ENCODE measurements around the gene STT3B.
"Not testable (repeated sequence)": the region's sequence is repeated elsewhere in the genome, so short reads cannot be mapped to it uniquely, and the experiment has no call there.

The STT3B gene

DNA sequence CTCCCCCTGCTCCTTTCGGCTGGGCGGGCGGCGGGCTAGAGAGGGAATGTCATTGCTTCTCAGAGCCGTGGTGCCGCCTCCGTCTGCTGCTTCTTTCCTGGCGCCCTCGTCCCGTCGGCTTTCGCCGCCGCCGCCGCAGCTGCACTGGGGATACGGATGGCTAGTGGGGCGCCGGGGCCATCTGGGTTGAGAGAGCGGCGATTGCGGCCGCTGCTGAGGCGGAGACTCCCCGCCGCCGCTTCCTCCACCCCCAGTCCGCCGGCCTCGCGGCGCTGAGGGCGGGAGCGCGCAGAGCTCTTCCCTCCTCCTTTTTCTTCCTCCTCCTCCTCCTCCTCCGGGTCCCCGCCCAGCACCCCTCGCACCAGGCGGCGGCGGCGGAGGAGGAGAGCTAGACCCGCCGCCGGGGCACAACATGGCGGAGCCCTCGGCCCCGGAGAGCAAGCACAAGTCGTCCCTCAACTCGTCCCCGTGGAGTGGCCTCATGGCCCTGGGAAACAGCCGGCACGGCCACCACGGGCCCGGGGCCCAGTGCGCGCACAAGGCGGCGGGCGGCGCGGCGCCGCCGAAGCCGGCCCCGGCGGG is at the start of gene STT3B:
STT3B (plus strand) TSS at position 339 of the 582 bp plus-strand sequence; CDS start at position 413, 74 bp downstream.
- no peak for DNase-seq (ENCODE audit: low spot score)

DNA sequence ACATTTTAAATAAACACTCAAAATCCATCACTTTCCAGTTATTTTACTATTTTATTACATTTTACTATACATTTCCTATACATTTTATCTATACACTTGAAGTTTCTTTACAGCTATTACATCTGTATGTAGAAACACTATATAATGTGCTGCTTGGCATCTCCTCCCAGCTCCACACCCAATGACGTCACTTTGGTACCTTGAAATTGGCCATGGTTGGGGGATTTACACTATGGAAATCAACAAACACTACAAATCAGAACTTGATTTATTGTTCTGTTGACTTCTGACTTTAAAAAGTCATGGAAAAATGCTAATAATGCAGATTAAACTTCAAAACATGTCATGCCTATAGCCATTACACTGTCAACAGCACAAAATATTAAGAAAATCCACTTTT is 48.9 kb upstream of the STT3B start:
- no peak for DNase-seq (ENCODE audit: low spot score)

DNA sequence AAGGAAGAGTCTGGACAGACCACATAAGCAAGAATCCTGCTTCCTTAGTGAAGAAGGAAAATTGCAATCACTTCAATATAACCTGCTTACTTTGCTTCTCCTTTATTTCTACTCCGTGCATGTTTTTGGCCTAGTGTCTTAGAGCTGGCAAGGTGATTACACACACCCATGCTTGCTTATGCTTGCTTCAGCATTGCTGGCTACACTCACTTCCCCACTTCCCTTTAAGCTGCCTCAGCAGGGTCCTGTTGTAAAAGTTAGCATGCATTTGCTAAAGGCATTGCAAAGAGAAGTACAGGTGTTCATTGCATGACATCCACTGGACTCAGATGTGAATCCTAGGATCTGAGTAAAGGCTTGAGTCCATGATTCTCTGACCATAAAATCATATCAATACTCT is 47.5 kb upstream of the STT3B start:
- DNase-seq (ENCODE audit: low spot score) = no peak

- no peak for DNase-seq (ENCODE audit: low spot score)
Measured at GRCh38 chr3:31486865-31487533, 45.7 kb upstream of the STT3B start.

GRCh38 chr3:31488475-31489017 is 44.2 kb upstream of the STT3B start:
- no peak for DNase-seq (ENCODE audit: low spot score)

- no peak for DNase-seq (ENCODE audit: low spot score)
Measured at GRCh38 chr3:31490502-31490901, 42.2 kb upstream of the STT3B start.

- DNase-seq (ENCODE audit: low spot score) = no peak
Measured at GRCh38 chr3:31491660-31492059, 41.1 kb upstream of the STT3B start.

DNA sequence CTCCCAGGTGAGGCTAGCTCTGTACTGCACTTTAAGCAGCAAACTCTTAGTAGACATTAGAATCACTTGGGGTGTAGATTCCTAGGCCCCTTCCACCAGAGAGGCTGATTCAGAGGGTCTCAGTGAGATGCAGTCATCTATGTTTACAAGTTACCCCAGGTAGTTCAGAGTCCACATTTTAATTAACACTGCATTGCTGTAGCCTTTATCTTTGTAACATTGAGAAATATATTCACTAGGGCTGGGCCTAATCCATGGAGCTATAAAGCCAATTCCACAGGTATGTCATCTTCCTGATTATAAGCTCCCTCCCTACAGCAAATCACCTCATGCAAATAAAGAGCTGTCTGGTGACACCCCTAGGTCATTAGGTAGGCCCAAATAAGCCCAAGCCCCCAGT is 39.6 kb upstream of the STT3B start:
- no peak for DNase-seq (ENCODE audit: low spot score)

- DNase-seq (ENCODE audit: low spot score) = no peak
Measured at GRCh38 chr3:31495971-31496665, 36.6 kb upstream of the STT3B start.

GRCh38 chr3:31498791-31499190 is 33.9 kb upstream of the STT3B start:
- no peak for DNase-seq (ENCODE audit: low spot score)

DNA sequence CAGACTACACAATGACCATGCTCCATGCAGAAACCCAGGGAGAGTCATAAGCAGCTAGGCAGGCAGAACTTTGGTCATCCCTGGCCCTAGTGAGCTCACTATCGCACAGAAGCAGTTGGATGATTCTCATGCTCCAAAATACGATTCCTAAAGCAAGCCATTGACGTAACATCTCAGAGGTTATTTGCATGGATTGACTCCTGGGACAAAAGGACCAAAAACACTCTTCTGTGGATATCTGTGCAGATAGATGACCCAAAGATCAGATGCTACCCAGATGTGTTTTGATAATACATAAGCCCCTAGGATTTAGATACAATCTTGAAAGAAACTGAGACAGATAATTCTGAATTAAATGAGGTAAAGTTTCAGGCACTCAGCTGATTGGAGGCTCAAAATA is 33.4 kb upstream of the STT3B start:
- no peak for DNase-seq (ENCODE audit: low spot score)

- no peak for DNase-seq (ENCODE audit: low spot score)
Measured at GRCh38 chr3:31502803-31503221, 29.9 kb upstream of the STT3B start.

DNA sequence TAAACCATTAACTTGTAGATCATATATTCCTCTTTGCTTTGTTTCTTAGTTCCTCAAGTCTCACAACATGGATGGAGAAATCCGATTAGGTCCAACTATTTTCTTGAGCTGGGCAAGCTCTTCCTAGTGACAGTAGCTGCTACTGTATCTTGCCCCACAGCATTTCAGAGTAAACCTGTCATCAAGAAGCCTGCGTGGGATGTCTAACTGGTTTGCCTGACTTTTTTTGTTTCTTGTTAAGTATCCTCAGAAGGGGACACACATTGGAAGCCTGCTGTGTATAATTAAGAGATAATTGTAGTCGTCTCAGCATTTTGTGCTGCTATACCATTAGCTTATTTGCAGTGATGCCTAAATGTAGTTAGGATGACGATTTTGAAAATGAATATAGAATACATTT is 29.3 kb upstream of the STT3B start:
- DNase-seq (ENCODE audit: low spot score) = no peak

DNA sequence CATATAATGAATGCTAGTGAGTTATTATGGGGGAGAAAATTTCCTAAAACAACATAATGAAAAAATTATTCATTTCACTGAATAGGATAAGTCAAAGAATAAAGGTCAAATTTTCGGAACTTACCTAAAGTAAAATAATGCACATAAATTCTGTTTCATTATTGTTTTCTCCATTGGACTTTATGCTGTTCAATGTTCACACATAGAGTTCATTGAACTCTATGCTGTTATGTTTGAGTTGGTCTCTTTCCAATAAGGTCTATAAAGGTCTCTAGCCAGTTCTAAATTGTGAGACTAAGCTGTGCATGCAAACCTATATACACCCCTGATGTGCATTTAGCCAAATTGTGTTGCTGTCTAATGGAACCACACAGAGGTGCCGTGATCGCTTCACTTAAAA is 28.5 kb upstream of the STT3B start:
- no peak for DNase-seq (ENCODE audit: low spot score)

DNA sequence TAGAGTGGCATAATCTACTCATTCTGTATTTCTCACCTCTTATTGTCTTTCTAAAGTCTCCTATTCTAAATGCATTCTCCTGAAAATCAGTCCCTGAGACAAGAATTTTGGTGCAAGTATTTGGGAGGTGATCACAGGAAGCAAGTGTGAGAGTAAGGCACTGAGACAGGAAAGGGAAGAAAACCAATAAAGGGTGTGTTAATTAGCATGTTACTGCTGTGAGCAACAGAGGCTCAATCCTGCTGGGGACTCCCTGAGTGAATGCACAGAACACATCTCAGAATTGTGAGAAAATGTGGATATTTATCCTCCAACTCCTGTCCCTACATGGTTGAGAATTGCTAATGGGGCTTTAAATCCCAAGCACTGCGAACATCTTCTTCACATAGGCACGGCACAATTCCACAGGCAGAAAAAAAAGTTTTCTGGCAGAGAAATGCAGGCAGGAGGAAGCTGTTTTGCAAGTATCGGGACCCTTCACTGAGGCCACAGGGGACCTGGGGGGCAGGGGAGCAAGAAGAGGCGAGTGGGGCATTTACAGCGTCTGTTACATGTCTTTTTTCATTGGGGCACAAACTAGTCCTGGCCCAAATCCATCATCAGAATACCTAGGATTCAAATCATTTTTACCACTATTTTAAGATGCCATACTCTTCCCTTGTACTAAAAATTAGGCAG is 27.2 kb upstream of the STT3B start:
- no peak for DNase-seq (ENCODE audit: low spot score)

- DNase-seq (ENCODE audit: low spot score) = not testable (repeated sequence)
Measured at GRCh38 chr3:31506515-31506914, 26.2 kb upstream of the STT3B start.

GRCh38 chr3:31508452-31509146 is 24.1 kb upstream of the STT3B start:
- DNase-seq (ENCODE audit: low spot score) = no peak

DNA sequence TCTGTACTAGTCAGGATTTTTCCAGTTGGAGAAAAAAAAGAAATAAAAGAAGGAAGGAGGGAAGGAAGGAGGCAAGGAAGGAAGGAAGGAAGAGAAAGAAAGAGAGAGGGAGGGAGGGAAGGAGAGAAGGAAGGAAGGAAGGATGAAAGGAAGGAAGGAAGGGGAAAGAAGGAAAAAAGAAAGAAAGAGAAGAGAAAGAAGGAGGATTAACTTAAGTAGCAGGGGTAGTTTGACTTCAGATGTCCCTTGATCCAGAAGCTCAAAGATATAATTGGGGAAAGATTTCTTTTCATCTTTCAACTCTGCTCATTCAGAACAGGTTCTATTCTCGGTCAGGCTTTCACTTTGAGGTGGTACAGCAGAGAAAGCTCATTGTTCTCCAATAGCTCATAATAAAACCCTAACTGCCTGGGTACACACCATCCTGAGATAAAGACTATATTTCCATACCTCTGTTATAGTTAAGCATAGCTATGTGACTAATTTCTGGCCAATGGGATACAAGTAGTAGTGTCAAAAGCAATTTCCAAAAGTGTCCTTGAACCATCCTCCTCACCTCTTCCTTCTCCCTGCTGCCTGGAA is 23.5 kb upstream of the STT3B start:
- no peak for DNase-seq (ENCODE audit: low spot score)

DNA sequence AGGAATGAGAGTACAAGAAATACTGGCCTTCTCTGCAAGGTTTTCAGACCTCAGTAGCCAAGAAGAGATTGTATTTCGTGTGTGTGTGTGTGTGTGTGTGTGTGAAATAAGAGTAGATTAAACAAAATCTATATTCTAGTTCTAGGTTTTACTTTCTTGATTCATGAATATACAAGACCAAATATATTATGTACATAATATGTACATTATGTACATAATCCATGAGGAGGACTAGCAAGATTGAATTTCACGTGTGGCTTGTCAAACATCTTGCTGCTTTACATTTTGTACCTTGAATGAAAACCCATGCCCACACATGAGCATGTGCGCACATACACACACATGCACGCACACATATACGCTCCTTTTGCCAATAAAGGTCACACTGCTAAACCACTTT is 18.2 kb upstream of the STT3B start:
- no peak for DNase-seq (ENCODE audit: low spot score)

- DNase-seq (ENCODE audit: low spot score) = no peak
Measured at GRCh38 chr3:31515486-31516284, 17.0 kb upstream of the STT3B start.

DNA sequence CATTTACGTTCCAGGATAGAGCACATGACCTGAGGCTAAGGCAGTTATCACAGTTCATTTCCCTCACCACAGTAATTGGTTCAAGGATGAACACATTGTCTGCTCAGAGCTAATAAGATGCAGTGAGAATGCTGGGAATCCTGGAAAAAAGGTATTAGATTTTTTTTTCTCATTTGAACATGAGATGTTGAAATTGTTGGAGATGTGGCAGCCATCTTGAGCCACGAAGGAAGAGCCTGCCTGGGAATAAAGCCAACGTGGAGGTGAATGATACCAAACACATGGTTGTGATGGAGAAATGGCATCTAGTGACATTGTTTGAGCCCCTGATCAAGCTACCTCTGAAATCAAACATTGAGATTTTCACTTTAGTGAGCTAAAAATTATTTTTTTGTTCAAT is 16.0 kb upstream of the STT3B start:
- no peak for DNase-seq (ENCODE audit: low spot score)

Data from hematopoietic multipotent progenitor cell treated with erythropoietin and hydrocortisone succinate and interleukin-3 and kit ligand, for 17 days (in vitro differentiated cells).